Melanocyte of skin (primary cell): ENCODE measurements around the gene ZCCHC13. TPM values are rescaled to one million over a fixed set of nuclear protein-coding genes. Genes with fewer than 3 reads are reported as not detected.

ENCODE experiments used
- small RNA-seq, 2 donors: library from RNA; depleted of rRNA; stranded (forward); fragments of <200 nt; gene quantifications; one replicate each; pipeline ENCODE3, GENCODE V24; 2012
- total RNA-seq, 2 donors: library from RNA; depleted of rRNA; stranded (reverse); fragments of >200 nt; gene quantifications; 2 replicates each; pipeline ENCODE4 v1.2.3, GENCODE V29; 2012

ZCCHC13 gene
- not detected for total RNA-seq

GRCh38 chrX:74304016-74304415 lies at the start of gene ZCCHC13:
ZCCHC13 (plus strand) TSS chrX:74304180; CDS start chrX:74304267, 87 bp downstream.

Small RNA genes lying within 50 kb of the gene (small RNA-seq; reads per million reads assigned to genes)
- gene AC004386.2 = 0 reads per million in 2 donors
- 97.2 to 129 reads per million in 2 donors for gene MIR374A
- 0.51 to 0.52 reads per million in 2 donors for gene MIR545
- 0 reads per million in 2 donors for gene RF02119
- 0 reads per million in 2 donors for gene RF02120
- gene RF02121 = 0 reads per million in 2 donors
- 0 reads per million in 2 donors for gene RF02122
- 0 reads per million in 2 donors for gene RF02123

Other genes starting within 250 kb of the ZCCHC13 start
- 1 to 10 TPM; 1.3 to 3.4 TPM for gene SLC16A2, start 117.3 kb downstream of the ZCCHC13 start, total RNA-seq